MCF 10A (cell line): ENCODE results near the gene SKAP2. TPM values are rescaled to one million over a fixed set of nuclear protein-coding genes. Genes with fewer than 3 reads are reported as not detected.

Experiments
- BruUV-seq: library from RNA; stranded (reverse); fragments of 400-500 nt; replicated peaks from 2 replicates; lab custom pipeline; 2021; lab: Mats Ljungman, UMichigan
- CTCF ChIA-PET: fragments of 300-600 bp; sonication (Branson Sonifier 250); formaldehyde crosslinking; extraction: SDS; loops from one replicate; lab custom pipeline; 2021; ENCODE audit warnings: antibody characterized with exemption, inconsistent platforms; lab: Yijun Ruan, JAX
- POLR2A ChIA-PET: fragments of 300-600, 350-650 bp; sonication (Branson Sonifier 250); formaldehyde crosslinking; extraction: SDS; loops from one replicate; lab custom pipeline; 2020; ENCODE audit warnings: antibody characterized with exemption, inconsistent platforms; lab: Yijun Ruan, JAX
- DNase-seq: peaks from one replicate; pipeline ENCODE4 v3.0.0-alpha.2; 2018; ENCODE audit not compliant: unreplicated experiment
- H3K27ac Mint-ChIP-seq: one replicate; pipeline ENCODE4 v1.8.0; 2022; ENCODE audit warnings: mild to moderate bottlenecking, low read depth, mixed read lengths; ENCODE audit not compliant: unreplicated experiment
- H3K27me3 Mint-ChIP-seq: one replicate; pipeline ENCODE4 v1.8.0; 2022; ENCODE audit warnings: mixed read lengths; ENCODE audit not compliant: insufficient read depth, unreplicated experiment
- H3K36me3 Mint-ChIP-seq: one replicate; pipeline ENCODE4 v1.8.0; 2022; ENCODE audit warnings: mild to moderate bottlenecking, moderate library complexity, mixed read lengths; ENCODE audit not compliant: insufficient read depth, unreplicated experiment
- H3K4me1 Mint-ChIP-seq: one replicate; pipeline ENCODE4 v1.8.0; 2022; ENCODE audit warnings: mixed read lengths; ENCODE audit not compliant: insufficient read depth, unreplicated experiment
- H3K4me3 Mint-ChIP-seq: one replicate; pipeline ENCODE4 v1.8.0; 2022; ENCODE audit warnings: mild to moderate bottlenecking, moderate library complexity, mixed read lengths; ENCODE audit not compliant: unreplicated experiment
- H3K9me3 Mint-ChIP-seq: one replicate; pipeline ENCODE4 v1.8.0; 2022; ENCODE audit warnings: mixed read lengths; ENCODE audit not compliant: unreplicated experiment
- intact Hi-C: fragments of 100-400 bp; cut with micrococcal nuclease; formaldehyde crosslinking; loops from 2 replicates; pipeline ENCODE4 v1.14.1; 2022
- total RNA-seq: library from RNA; stranded (reverse); gene quantifications from 2 replicates; pipeline ENCODE4 v1.2.3, GENCODE V29; 2022
- TF ChIP-seq, protein P1 (sequence below): fragments of 200-600 bp; IDR thresholded peaks from one replicate; pipeline ENCODE4 v1.8.0; 2022; ENCODE audit warnings: antibody characterized with exemption, mild to moderate bottlenecking; ENCODE audit not compliant: unreplicated experiment

SKAP2 gene
- total RNA-seq, 1 experiment from 2014 or later, result 27.5 TPM

GRCh38 chr7:26626156-26626555, 238.2 kb downstream of the SKAP2 start:
- no peak for DNase-seq
- TF ChIP-seq, protein P1, sequence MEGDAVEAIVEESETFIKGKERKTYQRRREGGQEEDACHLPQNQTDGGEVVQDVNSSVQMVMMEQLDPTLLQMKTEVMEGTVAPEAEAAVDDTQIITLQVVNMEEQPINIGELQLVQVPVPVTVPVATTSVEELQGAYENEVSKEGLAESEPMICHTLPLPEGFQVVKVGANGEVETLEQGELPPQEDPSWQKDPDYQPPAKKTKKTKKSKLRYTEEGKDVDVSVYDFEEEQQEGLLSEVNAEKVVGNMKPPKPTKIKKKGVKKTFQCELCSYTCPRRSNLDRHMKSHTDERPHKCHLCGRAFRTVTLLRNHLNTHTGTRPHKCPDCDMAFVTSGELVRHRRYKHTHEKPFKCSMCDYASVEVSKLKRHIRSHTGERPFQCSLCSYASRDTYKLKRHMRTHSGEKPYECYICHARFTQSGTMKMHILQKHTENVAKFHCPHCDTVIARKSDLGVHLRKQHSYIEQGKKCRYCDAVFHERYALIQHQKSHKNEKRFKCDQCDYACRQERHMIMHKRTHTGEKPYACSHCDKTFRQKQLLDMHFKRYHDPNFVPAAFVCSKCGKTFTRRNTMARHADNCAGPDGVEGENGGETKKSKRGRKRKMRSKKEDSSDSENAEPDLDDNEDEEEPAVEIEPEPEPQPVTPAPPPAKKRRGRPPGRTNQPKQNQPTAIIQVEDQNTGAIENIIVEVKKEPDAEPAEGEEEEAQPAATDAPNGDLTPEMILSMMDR, result no peak
- BruUV-seq, result no TSS peak
- intact Hi-C loops, result no loop called here
- H3K4me3 Mint-ChIP-seq, result no peak overlapping the region
- no peaks in the 10 kb centered on the region for H3K36me3 Mint-ChIP-seq
- H3K9me3 Mint-ChIP-seq, result no peaks in the 10 kb centered on the region
- no peaks in the 10 kb centered on the region for H3K4me1 Mint-ChIP-seq
- H3K27me3 Mint-ChIP-seq, result no peaks in the 10 kb centered on the region
- ChIA-PET POLR2A (no interaction called here), CTCF (interaction anchor here (0.5 to 1.4 kb wide), 2 partner anchors 14 to 206 kb away, joined by 3 read pairs; no protein-coding TSS in a partner anchor)
- H3K27ac Mint-ChIP-seq, result no peak overlapping the region

GRCh38 chr7:26625286-26625685, 239.1 kb downstream of the SKAP2 start:
- Mint-ChIP-seq H3K27me3 (no peaks in the 10 kb centered on the region), H3K27ac (no peak overlapping the region), H3K4me3 (no peak overlapping the region), H3K9me3 (no peaks in the 10 kb centered on the region), H3K36me3 (no peaks in the 10 kb centered on the region), H3K4me1 (no peaks in the 10 kb centered on the region)
- CTCF ChIA-PET, result interaction anchor here (1.4 kb wide), 1 partner anchor 13 kb away, joined by 3 read pairs; no protein-coding TSS in a partner anchor
- POLR2A ChIA-PET, result no interaction called here
- intact Hi-C loops, result no loop called here
- BruUV-seq, result no TSS peak
- no peak for DNase-seq
- TF ChIP-seq, protein P1, result no peak

GRCh38 chr7:26624839-26625238, 239.6 kb downstream of the SKAP2 start:
- H3K27me3 Mint-ChIP-seq, result no peaks in the 10 kb centered on the region
- POLR2A ChIA-PET, result no interaction called here
- H3K4me1 Mint-ChIP-seq, result no peaks in the 10 kb centered on the region
- no peaks in the 10 kb centered on the region for H3K9me3 Mint-ChIP-seq
- no peak overlapping the region for H3K4me3 Mint-ChIP-seq
- CTCF ChIA-PET, result no interaction called here
- DNase-seq, result no peak
- no TSS peak for BruUV-seq
- intact Hi-C loops, result no loop called here
- no peaks in the 10 kb centered on the region for H3K36me3 Mint-ChIP-seq
- no peak overlapping the region for H3K27ac Mint-ChIP-seq
- TF ChIP-seq, protein P1, result no peak

DNA sequence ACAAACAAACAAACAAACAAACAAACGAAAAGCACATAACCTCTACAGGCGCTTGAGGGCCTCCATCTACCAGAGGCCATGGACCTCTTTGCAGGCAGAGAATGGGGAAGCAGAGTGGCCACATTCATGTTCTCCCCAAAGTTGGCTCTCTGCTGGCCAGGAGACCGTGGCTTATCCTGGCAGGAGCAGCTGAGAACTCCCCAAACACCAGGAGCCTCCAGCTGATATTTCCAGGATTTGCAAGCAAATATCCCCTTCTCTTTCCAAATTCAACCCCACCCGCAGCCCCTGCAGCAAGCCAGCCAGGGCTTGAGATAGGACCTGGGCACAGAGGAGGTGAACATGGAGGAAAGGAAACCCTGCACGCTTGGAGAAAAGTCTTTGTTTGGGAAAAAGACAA, 240.0 kb downstream of the SKAP2 start:
- DNase-seq, result no peak
- CTCF ChIA-PET, result no interaction called here
- H3K4me1 Mint-ChIP-seq, result no peaks in the 10 kb centered on the region
- H3K27me3 Mint-ChIP-seq, result no peaks in the 10 kb centered on the region
- POLR2A ChIA-PET, result no interaction called here
- BruUV-seq, result no TSS peak
- no peak overlapping the region for H3K4me3 Mint-ChIP-seq
- TF ChIP-seq, protein P1, result no peak
- no peaks in the 10 kb centered on the region for H3K9me3 Mint-ChIP-seq
- intact Hi-C loops, result no loop called here
- H3K36me3 Mint-ChIP-seq, result no peaks in the 10 kb centered on the region
- no peak overlapping the region for H3K27ac Mint-ChIP-seq
